DMS79 treated with DMSO at 0.1 percent for 48 hours (cell line): Measurements from ENCODE around the gene FSD1.
"Not testable (repeated sequence)": the region's sequence is repeated elsewhere in the genome, so short reads cannot be mapped to it uniquely, and the experiment has no call there.

ENCODE experiments used
- DNase-seq: peaks from one replicate; lab custom pipeline; 2025; lab: John Stamatoyannopoulos, UW

FSD1 gene

GRCh38 chr19:4345342-4346019, 41.1 kb downstream of the FSD1 start:
- DNase-seq: no peak

- DNase-seq: no peak
Observed at GRCh38 chr19:4346020-4346383, 41.6 kb downstream of the FSD1 start.

- DNase-seq: no peak
Observed at GRCh38 chr19:4347521-4347920, 43.1 kb downstream of the FSD1 start.

DNA sequence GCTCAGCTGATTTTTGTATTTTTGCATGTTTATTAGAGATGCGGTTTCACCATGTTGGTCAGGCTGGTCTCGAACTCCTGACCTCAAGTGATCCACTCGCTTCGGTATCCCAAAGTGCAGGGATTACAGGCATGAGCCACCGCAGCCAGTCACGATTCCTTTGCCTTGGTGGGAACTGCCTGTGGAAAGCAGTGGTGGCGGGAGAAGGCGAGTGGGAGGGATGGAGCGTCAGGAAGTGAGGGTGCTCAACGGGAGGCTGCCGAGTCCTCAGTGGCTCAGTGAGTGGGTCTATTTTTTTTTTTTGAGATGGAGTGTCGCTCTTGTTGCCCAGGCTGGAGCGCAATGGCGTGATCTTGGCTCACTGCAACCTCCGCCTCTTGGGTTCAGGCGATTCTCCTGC, 44.8 kb downstream of the FSD1 start:
- not testable (repeated sequence) for DNase-seq

DNA sequence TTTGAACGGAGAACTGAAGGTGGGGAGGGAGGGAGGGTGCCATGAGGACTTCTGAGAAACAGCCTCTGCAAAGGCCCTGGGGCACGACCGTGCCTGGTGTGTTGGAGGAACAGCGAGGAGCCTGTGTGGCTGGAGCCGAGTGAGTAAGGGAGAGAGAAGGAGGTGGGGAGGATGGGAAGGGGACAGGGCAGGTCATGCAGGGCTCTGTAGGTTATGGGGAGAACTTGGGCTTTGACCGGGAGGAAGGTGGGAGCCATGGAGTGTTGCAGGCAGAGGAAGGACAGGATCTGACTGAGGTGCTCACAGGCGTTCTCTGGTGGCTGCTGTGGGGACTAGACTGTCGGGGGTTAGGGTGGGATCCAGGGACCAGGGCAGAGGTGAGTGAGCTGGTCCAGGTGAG, 45.7 kb downstream of the FSD1 start:
- DNase-seq: no peak

DNA sequence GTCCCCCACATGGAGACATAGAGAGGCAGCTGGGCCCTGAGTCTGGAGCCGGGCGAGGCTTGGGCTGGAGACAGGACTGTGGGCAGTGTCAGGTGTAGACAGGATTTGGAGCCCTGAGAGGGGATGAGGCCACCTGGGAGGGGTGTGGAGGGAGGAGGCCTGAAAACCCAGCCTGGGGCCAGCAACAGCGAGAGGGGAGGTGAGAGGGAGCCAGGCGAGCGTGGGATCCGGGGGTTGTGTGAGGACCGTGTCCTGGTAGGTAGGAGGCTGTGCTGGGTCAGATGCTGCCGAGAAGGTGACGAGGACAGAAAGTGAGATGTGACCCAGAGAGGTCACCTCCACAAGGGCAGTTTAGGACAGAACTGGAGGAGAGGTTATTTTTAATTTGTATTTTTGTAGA, 46.3 kb downstream of the FSD1 start:
- DNase-seq: no peak

DNA sequence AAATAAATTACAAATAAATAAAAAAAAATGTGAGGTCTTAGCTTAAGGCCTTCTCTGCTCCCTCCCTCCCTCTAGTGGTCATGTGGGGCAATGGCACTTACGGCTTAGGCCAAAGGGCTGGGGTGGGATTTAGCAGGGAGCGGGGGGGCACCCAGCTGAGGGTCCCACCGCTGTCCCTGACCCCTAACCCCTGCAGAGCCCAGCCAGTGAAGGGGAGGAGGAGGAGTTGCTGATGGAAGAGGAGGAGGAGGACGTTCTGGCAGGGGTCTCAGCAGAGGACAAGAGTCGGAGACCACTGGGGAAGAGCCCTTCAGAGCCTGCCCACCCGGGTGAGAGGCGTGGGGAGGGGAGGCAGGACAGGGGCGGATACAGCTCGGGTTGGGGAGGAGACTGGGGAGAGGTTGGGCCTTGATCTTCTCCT, 48.3 kb downstream of the FSD1 start:
- peak; percentile 22 for DNase-seq

GRCh38 chr19:4354282-4354681, 49.9 kb downstream of the FSD1 start:
- DNase-seq: no peak

DNA sequence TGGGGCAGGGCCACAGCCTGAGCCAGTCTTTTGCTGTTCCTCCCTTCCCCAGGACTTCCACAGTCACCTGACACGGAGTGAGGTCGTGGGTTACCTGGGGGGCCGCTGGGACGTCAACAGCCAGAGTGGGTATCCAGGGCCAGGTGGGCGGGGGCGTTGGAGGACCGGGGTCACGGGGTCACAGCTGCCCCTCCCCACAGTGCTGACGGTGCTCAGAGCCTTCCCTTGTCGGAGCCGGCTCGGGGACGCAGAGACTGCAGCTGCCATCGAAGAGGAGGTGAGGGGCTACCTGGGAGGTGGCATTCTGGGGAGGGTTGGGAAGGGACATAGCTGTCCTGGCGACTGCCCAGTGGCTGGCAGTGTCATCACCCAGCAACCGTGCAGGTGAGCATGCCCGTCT, 50.5 kb downstream of the FSD1 start:
- no peak for DNase-seq

DNA sequence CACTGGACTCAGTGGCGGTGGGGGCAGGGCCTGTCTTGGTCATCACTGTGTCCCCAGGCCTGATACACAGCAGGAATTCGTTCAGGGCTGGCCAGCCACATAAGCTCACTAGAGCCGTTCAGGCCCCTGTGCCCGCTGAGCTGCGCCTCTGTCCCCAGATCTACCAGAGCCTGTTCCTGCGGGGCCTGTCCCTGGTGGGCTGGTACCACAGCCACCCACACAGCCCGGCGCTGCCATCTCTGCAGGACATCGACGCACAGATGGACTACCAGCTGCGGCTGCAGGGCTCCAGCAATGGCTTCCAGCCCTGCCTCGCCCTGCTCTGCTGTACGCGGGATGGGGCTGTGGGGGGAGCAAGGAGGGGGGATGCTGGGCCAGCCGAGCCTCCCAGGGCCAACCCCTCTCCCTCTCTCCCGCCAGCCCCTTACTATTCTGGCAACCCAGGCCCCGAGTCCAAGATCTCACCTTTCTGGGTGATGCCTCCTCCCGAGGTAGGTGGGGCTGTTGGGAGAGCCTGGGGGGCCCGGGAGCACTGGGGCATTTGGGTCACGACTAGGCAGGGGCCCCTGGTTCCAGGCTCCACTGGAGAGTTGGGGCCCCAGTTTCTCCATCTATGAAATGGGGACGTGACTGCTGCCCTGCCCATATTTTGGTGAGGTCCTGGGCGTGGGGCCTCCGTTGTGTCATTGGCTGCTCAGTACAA, 52.8 kb downstream of the FSD1 start:
- DNase-seq: no peak

GRCh38 chr19:4357921-4358326, 53.5 kb downstream of the FSD1 start:
- no peak for DNase-seq

DNA sequence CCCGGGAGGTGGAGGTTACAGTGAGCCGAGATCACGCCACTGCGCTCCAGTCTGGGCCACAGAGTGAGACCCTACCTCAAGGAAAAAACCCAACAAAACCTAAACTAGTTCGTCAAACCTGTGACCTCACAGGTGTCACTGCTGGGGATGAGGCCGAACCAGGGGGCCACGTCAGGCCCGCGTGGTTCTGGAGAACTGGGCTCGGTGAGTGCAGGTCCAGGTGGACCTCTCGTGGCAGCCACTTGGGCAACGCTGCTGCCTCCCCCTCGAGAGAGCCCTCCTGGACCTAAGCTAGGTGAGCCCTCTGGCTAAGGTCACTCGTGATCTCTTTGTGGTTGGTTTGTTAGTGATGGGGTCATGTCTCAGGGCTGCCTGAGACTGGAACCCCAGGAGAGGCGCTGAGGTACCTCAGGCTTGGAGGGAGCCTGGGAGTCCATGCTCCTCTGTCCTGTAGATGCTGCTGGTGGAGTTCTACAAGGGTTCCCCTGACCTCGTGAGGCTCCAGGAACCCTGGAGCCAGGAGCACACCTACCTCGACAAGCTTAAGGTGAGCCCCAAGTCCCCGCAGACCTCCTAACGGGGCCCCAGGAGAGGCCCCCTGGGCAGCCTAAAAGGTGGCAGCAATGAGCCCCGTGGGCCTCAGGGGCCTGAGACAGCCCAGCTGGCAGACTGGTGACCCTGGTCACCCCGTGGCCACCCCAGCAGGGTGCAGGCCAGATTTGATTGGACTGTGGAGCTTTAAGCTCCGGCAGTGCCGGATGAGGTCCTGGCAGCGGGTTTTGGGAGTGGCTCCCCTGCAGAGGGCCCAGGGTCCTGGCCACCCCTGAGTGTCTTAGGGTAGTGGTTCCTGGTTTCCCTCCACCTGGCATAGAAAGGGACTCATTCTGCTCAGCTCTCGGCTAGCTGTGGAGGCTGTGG, 54.6 kb downstream of the FSD1 start:
- no peak for DNase-seq

DNA sequence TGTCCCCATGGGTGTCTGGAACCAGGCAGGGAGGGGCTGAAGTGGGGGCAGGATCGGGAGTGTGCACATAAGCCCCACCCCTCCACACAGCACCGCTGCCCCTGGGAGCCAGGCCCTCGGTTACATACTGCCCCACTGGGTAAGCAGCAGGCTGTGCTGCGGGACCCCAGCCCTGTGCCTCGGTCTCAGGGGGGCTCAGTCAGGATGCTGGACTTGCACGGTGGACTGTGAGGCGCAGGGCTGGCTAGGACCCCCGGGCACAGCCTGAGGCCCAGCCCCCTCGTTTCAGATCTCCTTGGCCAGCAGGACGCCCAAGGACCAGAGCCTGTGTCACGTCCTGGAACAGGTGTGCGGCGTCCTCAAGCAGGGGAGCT, 55.2 kb downstream of the FSD1 start:
- DNase-seq: no peak

DNA sequence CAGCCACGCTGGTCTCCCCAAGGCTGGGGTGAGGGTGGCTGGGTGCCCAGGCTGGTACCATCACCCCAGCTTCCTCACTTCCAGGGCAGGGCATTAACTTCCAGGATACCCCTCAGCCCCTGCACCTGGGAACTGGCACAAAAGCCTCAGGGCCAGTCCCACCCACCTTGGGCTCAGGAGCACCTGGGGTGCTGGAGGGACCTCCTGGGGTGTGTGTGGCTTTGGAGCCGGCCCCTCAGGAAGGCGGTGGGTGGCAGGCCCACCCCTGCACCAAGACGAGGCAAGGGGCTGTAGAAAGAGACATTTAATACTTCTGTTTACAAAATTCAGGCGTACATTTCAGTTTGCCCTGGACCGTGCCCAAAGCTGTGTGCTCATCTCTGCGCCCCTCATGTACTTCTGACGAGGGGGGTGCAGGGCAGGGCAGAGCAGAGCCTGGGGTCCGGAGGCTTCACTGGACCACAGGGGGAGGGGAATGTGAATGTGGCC, 55.7 kb downstream of the FSD1 start:
- DNase-seq: no peak

GRCh38 chr19:4360641-4361151, 56.3 kb downstream of the FSD1 start:
- DNase-seq: no peak

DNA sequence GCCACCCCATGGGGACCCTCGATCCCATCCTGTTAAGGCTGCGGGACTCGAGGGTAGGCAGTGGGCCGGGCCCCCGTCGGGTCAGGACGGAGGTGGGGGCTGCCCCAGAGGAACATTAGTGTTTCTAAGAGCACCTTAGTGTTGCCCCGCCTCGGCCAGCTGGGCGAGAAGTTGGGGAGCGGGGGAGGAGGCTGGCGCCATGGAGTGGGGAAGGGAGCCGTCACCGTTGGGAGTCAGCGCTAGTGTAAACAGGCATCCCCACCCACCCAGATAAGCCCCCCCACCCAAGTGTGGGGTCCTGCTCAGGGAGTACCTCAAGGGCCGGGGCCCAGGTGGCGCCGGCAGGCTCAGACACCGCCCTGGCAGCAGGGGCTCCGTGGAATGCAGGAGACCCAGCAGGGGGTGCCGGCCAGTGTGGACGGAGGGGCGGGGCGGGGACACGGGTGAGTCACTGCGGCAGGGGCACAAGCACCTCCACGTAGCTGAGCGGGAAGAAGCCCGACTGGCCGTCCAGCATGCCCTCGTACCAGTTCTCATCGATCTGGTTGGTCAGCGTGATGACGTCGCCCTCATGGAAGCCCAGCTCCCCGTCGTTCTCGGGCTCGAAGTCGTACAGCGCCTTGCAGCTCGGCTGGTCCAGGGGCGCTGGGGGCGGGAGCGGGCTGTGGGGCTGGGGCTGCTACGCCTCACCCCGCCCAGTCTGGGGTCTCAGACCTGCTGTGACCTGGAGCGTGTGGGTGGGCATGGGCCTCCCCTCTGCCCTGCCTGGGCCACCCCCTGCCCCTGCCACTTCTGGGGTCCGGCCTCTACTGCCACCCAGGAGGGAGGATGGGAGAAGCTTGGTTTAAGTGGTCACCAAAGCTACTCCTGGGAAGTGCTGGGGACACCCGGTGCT, 57.0 kb downstream of the FSD1 start:
- DNase-seq: no peak

DNA sequence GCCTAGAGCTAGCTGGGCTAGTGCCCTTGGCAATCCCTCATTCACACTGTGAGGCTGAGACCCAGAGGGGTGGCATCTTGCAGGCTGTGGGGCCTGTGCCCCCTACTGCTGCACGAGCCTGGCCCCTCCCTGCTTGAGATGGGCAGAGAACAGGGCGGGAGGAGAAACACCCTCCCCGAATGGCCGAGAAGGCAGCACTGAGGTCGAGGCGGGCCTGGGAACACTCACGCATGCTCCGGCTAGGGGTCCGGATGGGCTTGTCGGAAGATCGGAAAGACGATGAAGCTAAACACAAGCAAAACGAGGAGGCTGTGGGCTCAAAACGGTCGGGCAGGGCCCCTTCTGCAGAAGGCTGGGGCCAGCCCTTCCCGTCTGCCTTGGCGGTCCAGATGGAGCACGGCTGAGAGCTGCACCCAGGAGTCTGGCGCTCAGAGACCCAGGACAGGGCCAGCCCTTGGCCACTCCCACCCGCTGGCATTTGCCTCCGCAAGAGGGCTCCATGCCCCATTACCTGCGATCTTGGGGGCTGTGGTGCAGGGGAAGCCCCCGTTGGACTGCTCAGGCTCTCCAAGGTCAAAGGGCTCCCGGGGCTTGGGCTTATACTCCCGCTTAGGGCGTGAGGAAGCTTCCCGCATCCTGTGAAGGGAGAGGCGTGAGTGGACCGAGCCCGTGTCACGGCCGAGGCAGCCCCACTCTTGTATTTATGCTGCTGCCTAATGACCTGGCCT, 57.9 kb downstream of the FSD1 start:
- DNase-seq: no peak

DNA sequence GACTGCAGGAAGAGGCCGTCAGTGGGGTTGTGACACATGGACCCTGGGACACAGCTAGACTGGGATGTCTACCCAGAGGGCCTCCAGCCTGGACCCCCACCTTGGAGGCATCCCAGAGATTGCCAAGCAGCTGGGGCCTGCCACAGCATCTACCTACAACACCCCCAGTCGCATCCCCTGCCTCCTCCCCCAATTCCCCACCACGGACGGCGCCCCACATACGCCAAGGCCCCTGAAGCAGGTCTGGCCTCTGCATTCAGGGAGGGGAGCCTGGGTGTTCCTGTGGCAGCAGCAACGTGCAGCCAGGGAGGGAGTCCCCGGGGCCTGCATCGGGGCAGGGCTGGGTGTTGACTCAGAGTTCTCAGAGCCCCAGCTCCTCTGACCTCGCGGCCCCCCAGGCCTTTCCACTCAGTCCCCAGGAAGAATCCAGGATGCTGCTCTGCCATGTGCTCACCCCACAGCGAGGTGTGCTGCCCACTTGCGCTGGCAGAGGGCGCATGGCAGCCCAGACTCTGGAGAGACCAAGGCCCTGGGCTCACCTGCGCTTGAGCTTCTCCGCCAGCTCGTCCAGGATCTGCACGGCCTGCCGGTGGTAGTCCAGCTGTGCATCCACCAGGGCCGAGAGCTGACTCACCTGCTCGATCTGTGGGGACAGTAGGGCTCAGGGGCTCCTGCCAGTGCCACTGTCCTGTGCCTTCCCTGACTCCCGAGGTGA, 58.6 kb downstream of the FSD1 start:
- DNase-seq: no peak

GRCh38 chr19:4363571-4364304, 59.3 kb downstream of the FSD1 start:
- DNase-seq: no peak
